HFFc6 (cell line): Measurements from ENCODE around the gene PFAS. TPM values are rescaled to one million over a fixed set of nuclear protein-coding genes. Genes with fewer than 3 reads are reported as not detected.

Source experiments
- DNase-seq: peaks from one replicate; pipeline ENCODE4 v3.0.0-alpha.2; 2018
- H3K27ac Mint-ChIP-seq: 2 replicates; pipeline ENCODE4 v1.8.0; 2020; ENCODE audit warnings: mild to moderate bottlenecking, mixed read lengths
- H3K27me3 Mint-ChIP-seq: 2 replicates; pipeline ENCODE4 v1.8.0; 2021; ENCODE audit warnings: mild to moderate bottlenecking, moderate library complexity, mixed read lengths; ENCODE audit not compliant: insufficient read depth
- H3K36me3 Mint-ChIP-seq: 2 replicates; pipeline ENCODE4 v1.8.0; 2021; ENCODE audit warnings: low read depth, mixed read lengths
- H3K4me1 Mint-ChIP-seq: 2 replicates; pipeline ENCODE4 v1.8.0; 2020; ENCODE audit warnings: low read depth, mixed read lengths
- H3K4me3 Mint-ChIP-seq: 2 replicates; pipeline ENCODE4 v1.8.0; 2020; ENCODE audit warnings: mild to moderate bottlenecking, moderate library complexity, mixed read lengths
- H3K9me3 Mint-ChIP-seq: 2 replicates; pipeline ENCODE4 v1.8.0; 2020; ENCODE audit warnings: mild to moderate bottlenecking, mixed read lengths
- total RNA-seq, 6 experiments: library from RNA; stranded (reverse); fragmentation: NEBNext Ultra II Directional; extraction: Animal tissue kit (Norgen Biotek cat#: 25700); gene quantifications; 2 replicates in 1 of 6; 3 replicates in 5 of 6; pipeline ENCODE4 v1.2.3, GENCODE V29; 2021
- TF ChIP-seq, protein P1 (sequence below): fragments of 200-600 bp; sonication (generic); IDR thresholded peaks from 2 replicates; pipeline ENCODE4 v1.5.0; 2021; ENCODE audit warnings: antibody characterized with exemption, mild to moderate bottlenecking

PFAS gene
- total RNA-seq, 6 experiments from 2014 or later = 46.8 to 63.9 (median 58.8) TPM

- DNase-seq = no peak
- TF ChIP-seq, protein P1, sequence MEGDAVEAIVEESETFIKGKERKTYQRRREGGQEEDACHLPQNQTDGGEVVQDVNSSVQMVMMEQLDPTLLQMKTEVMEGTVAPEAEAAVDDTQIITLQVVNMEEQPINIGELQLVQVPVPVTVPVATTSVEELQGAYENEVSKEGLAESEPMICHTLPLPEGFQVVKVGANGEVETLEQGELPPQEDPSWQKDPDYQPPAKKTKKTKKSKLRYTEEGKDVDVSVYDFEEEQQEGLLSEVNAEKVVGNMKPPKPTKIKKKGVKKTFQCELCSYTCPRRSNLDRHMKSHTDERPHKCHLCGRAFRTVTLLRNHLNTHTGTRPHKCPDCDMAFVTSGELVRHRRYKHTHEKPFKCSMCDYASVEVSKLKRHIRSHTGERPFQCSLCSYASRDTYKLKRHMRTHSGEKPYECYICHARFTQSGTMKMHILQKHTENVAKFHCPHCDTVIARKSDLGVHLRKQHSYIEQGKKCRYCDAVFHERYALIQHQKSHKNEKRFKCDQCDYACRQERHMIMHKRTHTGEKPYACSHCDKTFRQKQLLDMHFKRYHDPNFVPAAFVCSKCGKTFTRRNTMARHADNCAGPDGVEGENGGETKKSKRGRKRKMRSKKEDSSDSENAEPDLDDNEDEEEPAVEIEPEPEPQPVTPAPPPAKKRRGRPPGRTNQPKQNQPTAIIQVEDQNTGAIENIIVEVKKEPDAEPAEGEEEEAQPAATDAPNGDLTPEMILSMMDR = no peak
- Mint-ChIP-seq H3K36me3 (peaks cover 8% of the 10 kb centered on the region), H3K9me3 (no peaks in the 10 kb centered on the region), H3K4me3 (no peak overlapping the region), H3K4me1 (peaks cover 38% of the 10 kb centered on the region), H3K27me3 (peaks cover 2% of the 10 kb centered on the region; the same call in 1 of the 2 replicates), H3K27ac (no peak overlapping the region)
These were observed 36.4 kb downstream of the PFAS start for GRCh38 chr17:8285270-8286181.

- TF ChIP-seq, protein P1 = no peak
- H3K9me3 Mint-ChIP-seq = no peaks in the 10 kb centered on the region
- peaks cover 23% of the 10 kb centered on the region for H3K4me1 Mint-ChIP-seq
- peak overlapping the region; percentile 93 for H3K4me3 Mint-ChIP-seq
- H3K27ac Mint-ChIP-seq = peak overlapping the region; percentile 95
- H3K36me3 Mint-ChIP-seq = peaks cover 12% of the 10 kb centered on the region
- H3K27me3 Mint-ChIP-seq = peaks cover 2% of the 10 kb centered on the region; the same call in 1 of the 2 replicates
- DNase-seq = no peak
These were observed 38.7 kb downstream of the PFAS start for GRCh38 chr17:8287651-8288335.

DNA sequence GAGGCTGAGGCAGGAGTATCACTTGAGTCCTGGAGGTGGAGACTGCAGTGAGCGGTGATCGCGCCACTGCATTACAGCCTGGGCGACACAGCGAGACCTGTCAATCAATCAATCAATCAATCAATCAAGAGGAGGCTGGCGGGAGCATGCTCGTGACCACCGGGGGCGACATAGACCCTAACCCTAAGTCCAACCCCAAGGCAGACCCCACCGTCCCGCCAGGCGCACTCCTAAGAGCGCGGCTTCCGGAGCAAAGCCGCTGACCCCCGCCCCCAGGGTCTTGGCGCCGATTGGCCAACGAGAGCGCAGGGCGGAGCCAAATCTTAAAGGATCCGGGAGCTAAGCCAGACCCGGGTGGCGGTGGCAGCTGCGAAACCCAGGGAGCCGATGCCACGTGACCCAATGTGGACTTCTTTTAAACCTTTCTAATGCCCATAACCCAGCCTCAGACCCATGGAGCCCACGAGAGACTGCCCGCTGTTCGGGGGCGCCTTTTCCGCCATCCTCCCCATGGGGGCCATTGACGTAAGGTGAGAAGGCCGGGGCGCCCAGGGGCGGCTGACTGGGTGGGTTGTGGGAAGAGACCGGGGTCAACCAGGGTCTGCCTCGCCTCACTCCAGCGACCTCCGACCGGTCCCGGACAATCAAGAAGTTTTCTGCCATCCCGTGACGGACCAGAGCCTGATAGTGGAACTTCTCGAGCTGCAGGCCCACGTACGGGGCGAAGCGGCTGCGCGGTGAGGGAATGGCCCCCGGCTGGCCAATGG lies 39.4 kb downstream of the PFAS start, which contains the start of gene RANGRF:
Gene RANGRF (plus strand): TSS at position 335 of the 767 bp plus-strand sequence. CDS start 119 bp downstream, at position 454.
- TF ChIP-seq, protein P1 = peak; percentile 10; the same call in 1 of the 2 replicates
- peaks cover 12% of the 10 kb centered on the region for H3K36me3 Mint-ChIP-seq
- H3K4me1 Mint-ChIP-seq = peaks cover 21% of the 10 kb centered on the region
- H3K27ac Mint-ChIP-seq = peak within 1 kb of the TSS; percentile 95
- no peaks in the 10 kb centered on the region for H3K9me3 Mint-ChIP-seq
- peak within 1 kb of the TSS; percentile 93 for H3K4me3 Mint-ChIP-seq
- H3K27me3 Mint-ChIP-seq = peaks cover 2% of the 10 kb centered on the region; the same call in 1 of the 2 replicates
- peak; percentile 67 for DNase-seq

DNA sequence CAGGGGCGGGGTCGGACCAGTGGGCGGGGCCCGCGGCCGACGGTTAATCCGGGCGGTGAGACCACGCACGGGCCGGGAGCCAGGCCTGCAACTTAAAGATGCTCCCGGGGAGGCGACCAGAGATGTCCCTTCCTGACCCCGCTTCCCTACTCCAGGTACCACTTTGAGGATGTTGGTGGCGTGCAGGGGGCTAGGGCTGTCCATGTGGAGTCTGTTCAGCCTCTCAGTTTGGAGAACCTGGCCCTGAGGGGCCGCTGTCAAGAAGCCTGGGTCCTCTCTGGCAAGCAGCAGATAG lies 40.0 kb downstream of the PFAS start:
- Mint-ChIP-seq H3K27ac (peak overlapping the region; percentile 95), H3K4me1 (peaks cover 21% of the 10 kb centered on the region), H3K9me3 (no peaks in the 10 kb centered on the region), H3K4me3 (peak overlapping the region; percentile 93), H3K27me3 (peaks cover 2% of the 10 kb centered on the region; the same call in 1 of the 2 replicates), H3K36me3 (peaks cover 12% of the 10 kb centered on the region)
- no peak for DNase-seq
- TF ChIP-seq, protein P1 = no peak

DNA sequence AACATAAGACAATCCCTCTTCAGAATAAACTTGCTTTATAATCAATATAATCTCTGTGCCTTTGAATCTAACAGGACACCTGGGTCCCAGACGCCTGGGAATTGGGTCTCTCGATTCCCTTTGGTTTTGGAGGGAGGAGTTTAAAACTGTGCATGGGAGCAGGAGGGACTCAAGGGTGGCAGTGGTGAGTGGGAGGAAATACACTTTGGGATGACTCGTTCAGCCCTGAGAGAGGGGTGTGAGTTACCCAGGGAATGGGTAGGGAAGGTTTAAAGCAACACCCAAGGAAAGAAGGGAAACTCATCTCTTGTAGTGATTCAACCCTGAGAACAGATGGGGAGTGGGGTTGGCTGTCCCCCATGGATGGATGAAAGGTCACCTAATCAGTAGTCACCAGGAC lies 41.0 kb downstream of the PFAS start:
- Mint-ChIP-seq H3K27me3 (peaks cover 2% of the 10 kb centered on the region; the same call in 1 of the 2 replicates), H3K27ac (peak overlapping the region; percentile 2; the same call in 1 of the 2 replicates), H3K36me3 (peaks cover 12% of the 10 kb centered on the region), H3K4me1 (peaks cover 28% of the 10 kb centered on the region), H3K4me3 (peak overlapping the region; percentile 93), H3K9me3 (no peaks in the 10 kb centered on the region)
- no peak for DNase-seq
- TF ChIP-seq, protein P1 = no peak
